HG03103 (cell line): ENCODE data around the gene CNMD.

Source experiments
- ATAC-seq: cut with Tn5 transposase; IDR thresholded peaks from one replicate; pipeline ENCODE4 v1.9.1; 2021; ENCODE audit warnings: low read depth; ENCODE audit not compliant: unreplicated experiment

Gene CNMD

DNA sequence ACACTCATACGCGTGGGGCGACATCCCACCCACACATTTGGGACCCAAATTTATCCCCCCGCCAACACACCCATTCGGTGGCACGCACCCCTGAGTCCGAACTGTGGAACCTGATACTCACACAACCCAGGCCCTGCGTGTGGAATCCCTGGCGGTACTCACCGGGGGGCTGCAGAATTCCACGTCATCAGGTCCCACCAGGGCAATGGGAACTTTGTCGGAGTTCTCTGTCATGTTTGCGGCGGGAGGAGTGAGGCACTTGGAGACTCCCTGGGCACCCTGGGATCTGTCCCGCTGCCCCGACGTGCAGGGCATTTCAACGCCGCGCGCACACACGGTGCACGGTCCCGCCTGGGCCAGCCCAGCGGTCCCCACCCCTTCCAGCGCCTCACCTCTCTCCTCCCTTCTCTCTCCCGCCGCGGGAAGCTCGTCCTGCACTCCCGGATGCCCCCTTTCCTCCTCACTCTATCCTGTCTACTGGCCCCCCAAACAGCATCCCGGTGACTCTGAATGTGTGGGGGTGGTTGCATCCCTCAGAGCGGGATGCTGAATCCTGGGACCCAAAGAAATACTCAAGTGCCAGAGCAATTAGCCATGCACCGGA, at the start of gene CNMD:
Gene CNMD (minus strand): TSS at position 353 of the 604 bp plus-strand sequence. CDS start 119 bp downstream, at position 234.
- ATAC-seq: no peak

- ATAC-seq: no peak
Measured at GRCh38 chr13:52788011-52788410, 48.4 kb upstream of the CNMD start.

DNA sequence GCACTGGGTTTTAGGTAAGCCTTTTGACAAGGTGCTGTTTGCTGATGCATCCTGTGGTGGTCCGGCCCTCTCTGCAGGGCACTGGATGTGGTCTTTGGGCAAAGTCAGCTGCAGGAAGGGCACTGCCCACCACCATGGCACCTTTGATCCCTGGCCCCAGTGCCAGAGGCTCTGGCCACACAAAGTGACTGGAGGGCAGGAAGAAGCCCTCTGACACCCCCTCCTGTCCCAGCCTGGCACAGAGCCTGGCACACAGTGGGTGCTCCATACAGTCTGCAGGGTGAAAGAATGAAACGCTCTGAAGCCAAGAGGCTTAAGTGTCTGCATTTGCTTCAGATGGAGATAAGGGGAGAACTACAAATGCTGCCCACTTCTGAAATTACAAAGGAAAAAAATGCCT, 47.6 kb upstream of the CNMD start:
- ATAC-seq: no peak

GRCh38 chr13:52786766-52787165, 47.1 kb upstream of the CNMD start:
- ATAC-seq: no peak

- no peak for ATAC-seq
Measured at GRCh38 chr13:52785739-52786138, 46.1 kb upstream of the CNMD start.

DNA sequence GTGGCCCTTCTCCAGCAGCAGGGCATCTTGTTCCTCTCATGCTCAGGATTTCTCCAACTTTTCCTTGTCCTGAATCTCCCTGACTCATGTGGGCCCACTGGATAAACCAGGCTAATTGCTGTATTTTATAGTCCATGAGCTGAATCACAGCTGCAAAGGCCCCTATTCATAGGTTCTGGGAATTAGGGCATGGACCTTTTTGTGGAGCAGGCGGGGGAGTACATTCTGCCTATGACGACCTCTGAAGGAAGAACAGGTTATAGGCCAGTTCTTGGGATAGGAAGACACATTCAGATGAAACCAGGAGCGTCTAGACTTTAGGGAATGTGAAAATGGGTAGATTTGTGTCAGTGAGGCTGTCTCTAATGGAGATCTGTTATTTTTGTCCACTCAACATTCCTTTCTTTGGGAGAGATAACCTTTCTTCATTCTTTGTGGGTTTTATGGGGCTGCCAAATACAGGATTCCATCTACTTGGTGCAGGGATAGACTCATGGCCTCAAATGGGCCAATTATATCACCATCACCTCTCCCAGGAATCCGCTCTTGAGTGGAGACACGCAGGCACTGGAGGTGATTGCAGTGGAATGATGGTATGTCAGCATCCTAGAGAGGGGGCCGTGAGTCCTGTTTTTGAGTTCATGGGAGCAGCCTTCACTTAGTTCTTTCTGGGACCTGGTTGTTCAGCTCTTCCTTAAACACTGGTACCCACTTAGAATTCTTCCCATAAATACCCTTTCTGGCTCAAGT, 45.1 kb upstream of the CNMD start:
- ATAC-seq: no peak

DNA sequence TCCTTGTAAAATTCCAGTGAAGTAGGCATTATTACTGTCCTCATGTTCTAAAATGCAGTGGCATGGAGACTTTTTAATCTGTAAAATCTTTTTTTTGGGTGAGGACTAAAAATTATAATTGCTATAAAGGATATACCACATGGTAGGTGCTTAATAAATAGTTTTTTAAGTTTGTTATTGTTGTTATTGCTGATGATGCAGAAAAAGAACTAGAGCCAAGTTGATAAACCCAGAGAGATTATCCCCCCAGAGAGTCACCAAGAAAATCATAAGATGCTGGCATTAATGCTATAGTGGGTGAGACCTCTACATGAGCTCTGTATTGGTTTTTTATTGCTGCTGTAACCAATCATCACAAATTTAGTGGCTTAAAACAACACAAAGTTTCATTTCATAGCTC, 44.3 kb upstream of the CNMD start:
- no peak for ATAC-seq

- ATAC-seq: no peak
Measured at GRCh38 chr13:52782471-52783448, 43.1 kb upstream of the CNMD start.

- ATAC-seq: no peak
Measured at GRCh38 chr13:52780611-52781010, 41.0 kb upstream of the CNMD start.

GRCh38 chr13:52780092-52780491, 40.5 kb upstream of the CNMD start:
- ATAC-seq: no peak

DNA sequence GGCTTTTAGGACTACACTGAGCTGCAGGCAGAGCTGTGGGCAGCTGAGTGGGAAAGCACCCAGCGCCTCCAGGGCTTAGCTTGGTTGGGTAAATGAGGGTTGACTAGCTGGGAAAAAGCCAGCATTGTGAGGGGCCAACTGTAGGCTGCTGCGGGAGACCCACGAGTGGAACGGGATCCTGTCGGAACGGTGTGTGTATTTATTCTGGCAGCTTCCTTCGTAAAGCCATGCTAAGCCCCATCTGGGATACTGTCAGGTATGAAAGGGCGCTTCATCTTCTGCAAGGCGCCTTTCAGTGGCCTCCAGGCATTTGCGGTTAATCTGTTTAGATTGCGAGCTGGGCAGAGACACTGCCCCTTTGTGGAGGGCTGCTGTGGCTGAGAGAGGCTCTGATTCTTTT, 39.5 kb upstream of the CNMD start:
- ATAC-seq: no peak

- no peak for ATAC-seq
Measured at GRCh38 chr13:52776726-52777125, 37.1 kb upstream of the CNMD start.

GRCh38 chr13:52775511-52775910, 35.9 kb upstream of the CNMD start:
- no peak for ATAC-seq

GRCh38 chr13:52767949-52768516, 28.4 kb upstream of the CNMD start:
- ATAC-seq: no peak

DNA sequence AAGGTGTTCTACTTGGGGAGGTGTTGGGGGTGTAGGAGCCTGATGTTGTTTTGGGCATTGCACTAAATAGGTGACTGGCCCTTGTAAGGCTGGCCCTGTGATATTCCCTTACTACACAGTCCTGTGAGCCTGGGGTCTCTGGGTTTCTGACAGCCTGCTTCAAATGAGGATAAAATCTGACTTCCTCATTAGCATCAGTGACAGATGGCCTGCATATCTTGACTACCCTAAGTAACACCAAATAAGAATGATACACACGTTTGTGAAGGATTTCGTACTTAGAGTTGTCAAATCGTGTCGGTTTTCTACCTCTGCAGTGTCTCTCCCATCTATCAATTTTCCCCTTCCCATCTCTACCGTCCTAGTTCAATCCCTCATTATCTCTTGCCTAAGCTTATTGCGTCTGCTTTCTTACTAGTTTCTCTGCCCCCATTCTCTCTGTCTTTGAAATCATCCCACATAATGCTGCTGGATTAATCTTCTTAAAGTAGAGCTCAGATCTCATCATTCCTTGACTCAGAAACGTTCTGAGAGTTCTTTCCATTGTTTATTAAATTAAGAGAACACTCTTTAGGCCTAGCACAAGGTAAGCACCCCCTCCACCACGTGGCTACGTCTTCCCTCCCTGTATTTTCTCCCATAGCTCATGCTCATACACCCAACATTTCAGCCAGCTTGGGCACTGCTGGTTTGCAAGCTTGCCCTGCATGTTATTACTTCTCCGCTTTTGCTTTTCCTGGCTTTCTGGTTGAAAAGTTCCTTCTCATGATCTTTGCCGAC, 26.2 kb upstream of the CNMD start:
- ATAC-seq: no peak

GRCh38 chr13:52760077-52760476, 20.5 kb upstream of the CNMD start:
- no peak for ATAC-seq

DNA sequence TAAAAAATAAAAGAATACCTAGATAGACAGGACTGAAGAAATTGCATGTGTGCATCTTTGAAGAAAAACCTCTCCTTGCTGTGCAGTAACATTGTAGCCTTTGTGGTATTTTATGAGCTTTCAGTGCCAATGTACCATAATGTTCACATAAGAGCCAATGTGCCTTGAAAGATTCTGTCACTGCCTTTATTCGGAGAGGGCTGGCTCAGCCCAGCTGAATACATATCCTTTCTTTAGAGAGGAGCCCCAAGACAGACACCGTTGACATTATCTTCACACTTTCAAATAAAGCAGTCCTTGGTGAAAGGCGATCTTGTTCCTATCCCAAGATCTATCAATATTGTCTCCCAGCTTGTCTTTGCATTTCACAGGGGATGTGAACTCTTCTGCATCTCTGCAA, 18.5 kb upstream of the CNMD start:
- no peak for ATAC-seq

GRCh38 chr13:52751196-52751595, 11.6 kb upstream of the CNMD start:
- no peak for ATAC-seq

DNA sequence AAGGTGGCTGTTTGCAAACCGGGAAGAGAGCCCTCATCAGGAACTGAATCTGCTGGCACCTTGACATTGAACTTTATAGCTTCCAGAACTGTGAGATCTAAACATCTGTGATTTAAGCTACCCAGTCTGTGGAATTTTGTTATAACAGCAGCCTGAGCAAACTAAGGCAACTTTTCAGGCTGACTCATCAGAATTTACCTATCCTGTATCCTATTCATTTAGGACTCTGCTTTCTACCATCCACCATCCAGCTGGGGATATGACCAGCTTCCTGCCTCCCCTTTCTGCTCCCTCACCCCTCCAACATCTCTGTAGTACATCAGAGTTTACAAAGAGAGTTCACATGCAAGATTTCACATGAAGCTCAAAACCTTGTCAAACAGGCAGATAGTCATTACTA, 11.1 kb upstream of the CNMD start:
- no peak for ATAC-seq

DNA sequence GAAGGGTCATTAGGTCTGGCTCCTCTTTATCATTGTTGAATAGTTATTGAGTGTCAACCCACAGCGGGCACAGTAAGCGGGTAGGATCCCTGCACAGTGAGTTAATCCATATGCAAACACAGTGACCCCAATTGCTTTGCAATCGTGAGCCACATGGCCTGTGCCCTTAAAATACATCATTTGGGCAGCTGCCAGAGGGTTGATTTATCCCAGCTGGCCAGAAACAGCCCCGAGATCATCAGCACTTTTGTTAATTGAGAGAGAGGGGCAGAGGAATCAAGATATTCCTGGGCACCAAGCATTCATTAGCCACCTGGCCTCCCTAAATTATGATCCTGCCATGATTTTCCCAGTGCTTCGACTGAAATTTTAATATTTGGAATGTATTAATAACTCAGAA, 9.8 kb upstream of the CNMD start:
- no peak for ATAC-seq
